NCI-H2081 (cell line): ENCODE results near the gene PLPP1.
A peak's percentile ranks its signal among the peaks of the same experiment; 100 is the strongest.

Experiments used
- DNase-seq, 2 experiments: peaks; one replicate each; lab custom pipeline; 2025; lab: John Stamatoyannopoulos, UW

PLPP1 gene

DNA sequence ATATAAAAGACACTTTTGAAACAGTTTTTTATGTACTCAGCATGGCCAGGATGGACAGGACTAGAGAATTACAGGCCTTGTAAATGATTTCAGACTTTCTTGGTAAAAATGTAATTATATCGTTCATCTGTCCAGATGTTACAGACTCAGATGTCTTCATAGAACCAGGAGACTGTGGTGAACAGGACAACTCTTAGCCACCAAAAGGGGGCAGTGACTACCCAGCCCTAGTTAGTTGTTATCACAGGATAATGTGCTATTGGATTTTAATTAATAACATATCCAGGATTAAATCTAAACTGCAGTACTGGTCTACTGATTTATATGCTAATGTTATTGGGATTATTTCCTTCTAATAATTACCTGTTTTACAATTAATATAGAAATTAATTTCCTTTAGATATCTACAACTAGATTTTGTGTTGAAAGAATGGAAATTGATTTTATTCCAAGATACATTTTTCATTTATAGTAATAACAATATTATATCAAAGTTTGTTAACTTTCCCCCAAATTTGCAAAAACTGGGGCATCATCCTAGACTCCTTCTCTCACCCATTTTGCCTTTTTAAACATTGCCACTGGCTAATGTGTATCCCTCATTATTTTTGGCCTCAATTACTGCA, 127.6 kb downstream of the PLPP1 start:
- peak in 1 of 2 experiments; percentile 18 for DNase-seq

DNA sequence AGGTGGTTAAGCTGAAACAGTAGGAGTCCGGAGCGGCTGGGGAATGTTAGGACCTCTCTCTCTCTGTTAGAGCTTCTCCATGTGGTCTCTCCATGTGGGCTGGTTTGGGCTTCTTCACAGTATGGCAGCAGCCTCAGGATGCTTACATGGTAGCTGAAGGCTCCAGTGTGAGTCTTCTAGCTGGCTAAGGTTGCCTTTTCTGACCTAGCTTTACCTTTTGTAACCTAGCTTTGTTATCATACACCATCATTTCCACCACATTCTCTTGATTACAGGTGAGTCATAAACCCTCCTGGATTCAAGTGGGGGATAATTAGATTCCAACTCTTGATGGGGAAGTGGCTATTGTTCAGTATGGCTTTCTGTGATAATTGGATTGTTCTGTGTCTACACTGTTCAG, 128.5 kb downstream of the PLPP1 start:
- peak in 1 of 2 experiments; percentile 14 for DNase-seq

- DNase-seq = no peak
These were observed 132.6 kb downstream of the PLPP1 start for GRCh38 chr5:55402199-55402598.

DNA sequence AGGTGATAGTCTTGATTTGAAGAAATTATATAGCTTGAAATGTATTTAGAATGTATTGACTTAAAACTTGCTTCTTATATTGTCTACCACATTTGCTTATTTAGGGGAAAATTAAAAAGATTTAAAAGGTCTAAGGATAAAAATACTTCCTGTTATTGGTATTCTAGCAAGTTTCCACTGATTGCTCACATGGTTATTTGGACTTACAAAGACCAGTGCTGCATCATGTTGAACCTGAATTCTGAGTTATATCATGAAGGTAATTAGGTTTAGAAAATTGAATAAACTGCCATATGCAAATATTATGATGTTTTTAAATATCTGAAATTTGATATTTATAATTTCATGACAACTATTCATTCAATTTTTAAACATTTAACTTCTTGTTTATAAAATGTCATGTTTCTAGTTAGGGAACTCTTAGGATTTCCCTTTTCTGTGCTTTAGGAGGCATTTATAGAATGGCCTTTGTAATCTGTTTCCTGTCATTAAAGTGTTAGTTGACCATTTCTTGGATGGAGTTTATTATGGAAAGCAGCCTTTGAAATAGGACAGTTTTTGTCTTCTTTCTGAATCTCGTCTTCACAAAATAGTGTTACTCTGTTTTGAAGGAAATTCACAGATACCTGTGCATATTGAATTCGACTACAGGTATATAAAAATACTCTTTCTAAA, 141.1 kb downstream of the PLPP1 start:
- DNase-seq = no peak

GRCh38 chr5:55392669-55393068, 142.1 kb downstream of the PLPP1 start:
- no peak for DNase-seq

DNA sequence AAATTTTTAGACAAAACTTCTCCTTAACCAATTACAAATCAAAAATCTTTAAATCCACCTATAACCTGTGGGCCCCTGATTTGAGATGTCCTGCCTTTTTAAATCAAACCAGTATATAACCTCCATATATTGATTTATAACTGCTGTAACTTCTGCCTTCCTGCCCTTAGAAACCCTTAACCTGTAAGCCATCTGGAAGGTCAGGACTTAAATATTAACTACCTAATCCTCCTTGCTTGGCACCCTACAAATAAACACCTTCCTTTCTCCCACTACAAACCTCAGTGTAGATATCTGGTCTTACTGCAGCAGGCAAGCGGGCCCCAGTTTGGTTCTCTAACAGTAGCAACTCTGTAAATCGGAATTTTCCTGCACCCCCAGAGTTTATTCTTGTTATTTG, 143.1 kb downstream of the PLPP1 start:
- no peak for DNase-seq

- no peak for DNase-seq
These were observed 146.9 kb downstream of the PLPP1 start for GRCh38 chr5:55387865-55388264.

GRCh38 chr5:55386356-55386755, 148.4 kb downstream of the PLPP1 start:
- no peak for DNase-seq

GRCh38 chr5:55385846-55386245, 148.9 kb downstream of the PLPP1 start:
- no peak for DNase-seq

- no peak for DNase-seq
These were observed 149.5 kb downstream of the PLPP1 start for GRCh38 chr5:55385227-55385626.

GRCh38 chr5:55384072-55384471, 150.7 kb downstream of the PLPP1 start:
- DNase-seq = no peak

DNA sequence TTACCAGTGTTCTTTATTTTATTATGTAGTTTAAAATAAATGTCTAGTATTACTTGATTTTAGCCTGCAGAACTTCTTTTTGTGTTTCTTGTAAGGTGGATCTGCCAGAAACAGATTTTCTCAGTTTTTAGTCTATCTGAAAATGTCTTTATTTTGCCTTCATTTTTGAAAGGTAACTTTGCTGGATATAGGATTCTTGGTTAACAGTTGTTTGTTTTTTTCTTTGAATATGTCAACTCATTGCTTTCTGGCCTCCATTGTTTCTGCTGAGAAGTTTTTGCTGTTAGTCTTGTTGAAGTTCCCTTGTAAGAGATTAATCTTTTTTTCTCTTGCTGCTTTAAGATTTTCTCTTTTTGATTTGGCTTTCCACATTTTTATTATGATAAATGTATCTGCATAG, 151.5 kb downstream of the PLPP1 start:
- DNase-seq = no peak

DNA sequence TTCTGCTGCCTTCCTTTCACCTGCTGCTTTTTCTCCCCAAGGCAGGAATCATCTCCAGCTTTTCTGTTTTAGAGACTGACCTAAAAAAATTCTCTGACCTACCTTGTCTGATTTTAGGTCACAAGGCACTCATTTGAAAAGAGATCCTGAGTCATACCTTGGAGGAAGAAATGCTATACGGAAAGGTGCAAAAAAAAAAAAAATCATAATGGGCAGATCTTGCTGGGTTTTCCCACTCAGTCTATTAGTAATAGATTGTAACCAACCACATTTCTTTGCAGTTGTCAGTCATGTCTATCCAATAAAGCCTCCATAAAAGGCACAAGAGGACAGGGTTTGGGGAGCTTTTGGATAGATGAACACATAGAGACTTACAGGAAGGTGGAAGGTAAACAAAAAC, 157.0 kb downstream of the PLPP1 start:
- no peak for DNase-seq
